K562 (cell line): ENCODE data around the gene MAPKAPK2. TPM values are rescaled to one million over a fixed set of nuclear protein-coding genes. Genes with fewer than 3 reads are reported as not detected.

ENCODE experiments used
- ATAC-seq: fragments of 200-7000 bp; cut with Tn5 transposase; 3 replicates; pipeline ENCODE4 v1.9.1; 2020; ENCODE audit warnings: moderate library complexity
- BruUV-seq: library from RNA; stranded (reverse); fragments of 400-500 nt; replicated peaks from 2 replicates; lab custom pipeline; 2021; lab: Mats Ljungman, UMichigan
- CTCF ChIA-PET: fragments of 300-600 bp; formaldehyde crosslinking; extraction: SDS; loops from one replicate; lab custom pipeline; 2021; ENCODE audit warnings: low intra/inter-chr PET ratio; lab: Yijun Ruan, JAX
- POLR2A ChIA-PET: fragments of 300-600, 350-650 bp; sonication (Branson Sonifier 250); formaldehyde crosslinking; extraction: SDS; loops from one replicate; lab custom pipeline; 2021; ENCODE audit warnings: antibody characterized with exemption, inconsistent platforms; lab: Yijun Ruan, JAX
- DNase-seq, 4 experiments: peaks; one replicate each; pipeline versions ENCODE4 v3.0.0 to v3.0.0-alpha.2; 2011 to 2018; ENCODE audit warnings: low spot score in 3 of 4, mixed read lengths in 3 of 4; ENCODE audit errors: extremely low read depth in 1 of 4
- FAIRE-seq: peaks from 2 replicates; lab custom pipeline; 2011; peaks lifted over from hg19 to GRCh38; lab: Jason Lieb, UNC
- H2AFZ ChIP-seq: 2 replicates; pipeline ENCODE4 v1.6.0; 2011; ENCODE audit warnings: low read depth, low read length, control low read depth, inconsistent platforms
- H3K27ac ChIP-seq: fragments of 200-600 bp; 3 replicates; pipeline ENCODE4 v1.8.0; 2011; ENCODE audit warnings: low read depth, mild to moderate bottlenecking, control low read depth, inconsistent platforms, low read length, moderate library complexity, mixed read lengths; ENCODE audit errors: extremely low read depth
- H3K27me3 ChIP-seq, 2 experiments: fragments of 300-600 bp in 1 of 2; 2 replicates in 1 of 2; 3 replicates in 1 of 2; pipeline versions ENCODE4 v1.6.0 to v1.8.0; 2011; ENCODE audit warnings: inconsistent platforms in 2 of 2, low read length in 2 of 2, mild to moderate bottlenecking in 1 of 2, mixed read lengths in 1 of 2, moderate library complexity in 1 of 2; ENCODE audit not compliant: control insufficient read depth in 2 of 2, insufficient read depth in 2 of 2
- H3K36me3 ChIP-seq: fragments of 300-600 bp; 3 replicates; pipeline ENCODE4 v1.8.0; 2011; ENCODE audit warnings: mild to moderate bottlenecking, low read length, inconsistent platforms; ENCODE audit not compliant: control insufficient read depth, insufficient read depth
- H3K4me1 ChIP-seq, 2 experiments: fragments of 200-600 bp in 1 of 2; replicated peaks in 1 of 2; 2 replicates in 1 of 2; 3 replicates in 1 of 2; pipeline versions ENCODE4 v1.5.1 to v1.8.0; 2011; ENCODE audit warnings: inconsistent platforms in 2 of 2, low read length in 2 of 2, mild to moderate bottlenecking in 1 of 2, mixed read lengths in 1 of 2, moderate library complexity in 1 of 2; ENCODE audit not compliant: control insufficient read depth in 2 of 2, insufficient read depth in 2 of 2
- H3K4me2 ChIP-seq: 2 replicates; pipeline ENCODE4 v1.6.1; 2011; ENCODE audit warnings: low read length, control low read depth, inconsistent platforms, mixed read lengths; ENCODE audit not compliant: insufficient read depth
- H3K4me3 ChIP-seq: fragments of 200-600 bp; sonication (generic), shearing (Covaris generic); 2 replicates; pipeline ENCODE4 v1.5.1; 2016; ENCODE audit warnings: control low read depth, inconsistent platforms
- H3K79me2 ChIP-seq: fragments of 200-600 bp; 3 replicates; pipeline ENCODE4 v1.8.0; 2011; ENCODE audit warnings: low read length, inconsistent platforms; ENCODE audit not compliant: control insufficient read depth, insufficient read depth
- H3K9ac ChIP-seq, 2 experiments: 2 replicates each; pipeline versions ENCODE4 v1.6.0 to v1.6.1; 2011; ENCODE audit warnings: low read depth in 2 of 2, low read length in 2 of 2, control low read depth in 1 of 2, inconsistent platforms in 1 of 2, mild to moderate bottlenecking in 1 of 2, mixed read lengths in 1 of 2; ENCODE audit not compliant: insufficient read depth in 1 of 2
- H3K9me1 ChIP-seq: one replicate; pipeline ENCODE4 v1.6.0; 2011; ENCODE audit warnings: inconsistent platforms, mild to moderate bottlenecking, low read length, moderate library complexity; ENCODE audit not compliant: control insufficient read depth, insufficient read depth
- H3K9me3 ChIP-seq: replicated peaks from 2 replicates; pipeline ENCODE4 v1.5.1; 2011; ENCODE audit warnings: low read depth, low read length, inconsistent platforms; ENCODE audit not compliant: control insufficient read depth, insufficient read depth
- H4K20me1 ChIP-seq: replicated peaks from 2 replicates; pipeline ENCODE4 v1.6.1; 2011; ENCODE audit warnings: low read length, inconsistent platforms, mixed read lengths; ENCODE audit not compliant: control insufficient read depth, insufficient read depth
- L3MBTL2 ChIP-seq: fragments of 450-650 bp; IDR thresholded peaks from 2 replicates; pipeline ENCODE4 v1.6.1; 2016; ENCODE audit warnings: mild to moderate bottlenecking, moderate library complexity
- NFIC ChIP-seq: fragments of 450-650 bp; IDR thresholded peaks from 2 replicates; pipeline ENCODE4 v1.6.1; 2017; ENCODE audit warnings: mild to moderate bottlenecking, inconsistent platforms
- TSHZ1 ChIP-seq: fragments of 250-450 bp; sonication (Bioruptor Pico); IDR thresholded peaks from 2 replicates; pipeline ENCODE4 v1.4.0; 2020; ENCODE audit warnings: mild to moderate bottlenecking, moderate library complexity
- ZNF644 ChIP-seq: fragments of 200-800 bp; sonication (Bioruptor generic); IDR thresholded peaks from 2 replicates; pipeline ENCODE4 v1.6.1; 2016; ENCODE audit warnings: low read depth, missing genetic modification characterization, missing compliant biosample characterization
- WGBS: fragments of 100-300 bp; shearing (Covaris generic); methylation state at CpG from one replicate; pipeline ENCODE4 v1.1.6; 2016; ENCODE audit warnings: low coverage, mixed read lengths; ENCODE audit not compliant: insufficient coverage; ENCODE audit errors: missing lambda C conversion rate; 5-methylcytosine and 5-hydroxymethylcytosine counted together
- in situ Hi-C: fragments of 300-500 bp; cut with MboI; formaldehyde crosslinking; loops from 4 replicates; pipeline ENCODE4 v1.15.0; 2018; ENCODE audit warnings: inconsistent platforms, mixed read lengths
- intact Hi-C: fragments of 100-400 bp; cut with micrococcal nuclease; formaldehyde crosslinking; loops from 2 replicates; pipeline ENCODE4 v1.14.2; 2022
- polyA plus RNA-seq, 8 experiments: library from polyadenylated mRNA; depleted of rRNA in 4 of 8; stranded (reverse) in 5 of 8; unstranded in 3 of 8; fragments of >200 nt; fragmentation: Nextera tagmentation in 2 of 8; fragmentation: Illumina TruSeq in 1 of 8; extraction: Ambion mirVana in 2 of 8; extraction: Trizol in 1 of 8; gene quantifications; 2 replicates each; pipeline versions ENCODE4 v1.2.1 to v1.2.3, GENCODE V29; 2011 to 2014; ENCODE audit warnings: inconsistent platforms in 1 of 8, missing spikeins in 1 of 8
- total RNA-seq, 7 experiments: library from RNA; depleted of rRNA in 6 of 7; stranded (reverse); fragments of >200 nt in 6 of 7; fragmentation: Illumina TruSeq in 2 of 7; extraction: Trizol in 2 of 7; gene quantifications; 2 replicates each; pipeline versions ENCODE4 v1.2.1 to v1.2.3, GENCODE V29; 2011 to 2021; ENCODE audit warnings: low replicate concordance in 1 of 7

MAPKAPK2 gene
- total and polyA plus RNA-seq, 9 of the 15 experiments (the other 6 are each of a cell fraction or from before 2014, with no cell fraction given) = 0.63 to 94.2 (median 52.1) TPM

GRCh38 chr1:206771338-206771692, 86.6 kb downstream of the MAPKAPK2 start:
- Histone ChIP-seq H3K4me1 (peaks cover 6 to 29% of the 10 kb centered on the region in 2 experiments), H4K20me1 (no peaks in the 10 kb centered on the region), H2AFZ (no peak overlapping the region), H3K9ac (no peak overlapping the region), H3K27me3 (peaks cover 34 to 66% of the 10 kb centered on the region in 2 experiments)
- FAIRE-seq (no peak), DNase-seq (no peak)
- WGBS = 1% methylated on average over 4 of the region's 4 CpGs
- intact Hi-C loops = no loop called here
- in situ Hi-C loops = no loop called here
- peak; percentile 65 for TF ChIP-seq NFIC
- no peak for TF ChIP-seq TSHZ1 (CRISPR knock-in tag)
- 0 out of 2 replicates have a peak, but pooled peaks have one; percentile 15 for TF ChIP-seq L3MBTL2
- TF ChIP-seq ZNF644 = no peak
- TF ChIP-seq, all 486 proteins: peak for 2
- no peaks in the 10 kb centered on the region for H3K9me3 ChIP-seq
- BruUV-seq = no TSS peak
- ATAC-seq = no peak
- H3K27ac ChIP-seq = no peak overlapping the region
- H3K36me3 ChIP-seq = no peaks in the 10 kb centered on the region
- H3K79me2 ChIP-seq = no peaks in the 10 kb centered on the region
- no peaks in the 10 kb centered on the region for H3K9me1 ChIP-seq
- no peak overlapping the region for H3K4me3 ChIP-seq
- H3K4me2 ChIP-seq = no peak overlapping the region
- CTCF ChIA-PET = no interaction called here
- POLR2A ChIA-PET = interaction anchor here (0.6 to 1.0 kb wide), 3 partner anchors 51 to 1046 kb away, joined by 3 to 5 read pairs (median 3); no protein-coding TSS in a partner anchor
